Activated CD4-positive, alpha-beta T cell treated with anti-CD3 and anti-CD28 coated beads, Interleukin-2, amount 50 U/mL, for 48 hours (primary cell): Measurements from ENCODE around the gene OSBPL5.
"Not testable (repeated sequence)": the region's sequence is repeated elsewhere in the genome, so short reads cannot be mapped to it uniquely, and the experiment has no call there.

Experiments used
- DNase-seq, 2 experiments: peaks; one replicate each; pipeline ENCODE4 v3.0.0-alpha.2; 2020

The OSBPL5 gene

GRCh38 chr11:3180869-3181268, 15.8 kb upstream of the OSBPL5 start:
- no peak for DNase-seq

- DNase-seq, result no peak
These were observed 13.2 kb upstream of the OSBPL5 start for GRCh38 chr11:3178349-3178748.

- DNase-seq, result no peak
These were observed 12.8 kb upstream of the OSBPL5 start for GRCh38 chr11:3177931-3178330.

- DNase-seq, result no peak
These were observed 11.4 kb upstream of the OSBPL5 start for GRCh38 chr11:3176487-3176886.

GRCh38 chr11:3175194-3175593, 10.1 kb upstream of the OSBPL5 start:
- DNase-seq, result no peak

- no peak for DNase-seq
These were observed 9.3 kb upstream of the OSBPL5 start for GRCh38 chr11:3174387-3174786.

GRCh38 chr11:3173795-3174194, 8.7 kb upstream of the OSBPL5 start:
- DNase-seq, result no peak

- no peak for DNase-seq
These were observed 6.9 kb upstream of the OSBPL5 start for GRCh38 chr11:3171931-3172560.

- DNase-seq, result no peak
These were observed 5.9 kb upstream of the OSBPL5 start for GRCh38 chr11:3170756-3171650.

GRCh38 chr11:3170044-3170755, 5.1 kb upstream of the OSBPL5 start:
- DNase-seq, result no peak

GRCh38 chr11:3169255-3170043, 4.3 kb upstream of the OSBPL5 start:
- DNase-seq, result peak; percentile 31 to 56

GRCh38 chr11:3168742-3169254, 3.7 kb upstream of the OSBPL5 start:
- not testable (repeated sequence) for DNase-seq

GRCh38 chr11:3167143-3168119, 2.3 kb upstream of the OSBPL5 start:
- DNase-seq, result no peak

GRCh38 chr11:3166268-3167142, 1.4 kb upstream of the OSBPL5 start:
- DNase-seq, result no peak

- no peak for DNase-seq
These were observed 782 bp upstream of the OSBPL5 start for GRCh38 chr11:3165916-3166267.

GRCh38 chr11:3164552-3165151, 458 bp downstream of the OSBPL5 start:
- no peak for DNase-seq

GRCh38 chr11:3164138-3164551, 965 bp downstream of the OSBPL5 start:
- no peak for DNase-seq

- no peak for DNase-seq
These were observed 1.7 kb downstream of the OSBPL5 start for GRCh38 chr11:3163241-3163981.
